HepG2 (cell line): ENCODE results near the gene FOXR1. TPM values are rescaled to one million over a fixed set of nuclear protein-coding genes. Genes with fewer than 3 reads are reported as not detected.

Experiments
- AGO1 ChIP-seq: fragments of 200-400 bp; formaldehyde crosslinking; IDR thresholded peaks from 2 replicates; pipeline ENCODE4 v1.6.1; 2017; ENCODE audit warnings: mild to moderate bottlenecking, low read depth, low read length, moderate library complexity; ENCODE audit not compliant: poor library complexity, severe bottlenecking
- CBX2 ChIP-seq, 2 experiments: fragments of 200-600 bp in 1 of 2; sonication (generic); formaldehyde crosslinking in 1 of 2; IDR thresholded peaks; 2 replicates each; pipeline versions ENCODE4 v1.7.0 to v1.8.1; 2018 to 2022; ENCODE audit warnings: low read depth in 2 of 2, low read length in 1 of 2, mild to moderate bottlenecking in 1 of 2, missing genetic modification reagents in 1 of 2
- CCDC6 ChIP-seq: sonication (generic); formaldehyde crosslinking; IDR thresholded peaks from 2 replicates; pipeline ENCODE4 v1.8.1; 2022; ENCODE audit warnings: mild to moderate bottlenecking, missing genetic modification reagents, moderate library complexity
- CEBPG ChIP-seq: IDR thresholded peaks from 2 replicates; pipeline ENCODE4 v1.6.1; 2016
- CREB1 ChIP-seq, 2 experiments: fragments of 450-650 bp in 1 of 2; IDR thresholded peaks; 2 replicates each; pipeline ENCODE4 v1.6.1; 2016 to 2017; ENCODE audit warnings: control low read depth in 1 of 2, mild to moderate bottlenecking in 1 of 2, missing compliant biosample characterization in 1 of 2, missing genetic modification characterization in 1 of 2
- HNRNPUL1 ChIP-seq: fragments of 200-400 bp; formaldehyde crosslinking; IDR thresholded peaks from 2 replicates; pipeline ENCODE4 v1.6.1; 2017; ENCODE audit warnings: low read depth, mild to moderate bottlenecking, low read length, moderate library complexity
- HOXA9 ChIP-seq: sonication (generic); formaldehyde crosslinking; IDR thresholded peaks from 2 replicates; pipeline ENCODE4 v1.8.1; 2022; ENCODE audit warnings: missing genetic modification reagents, mild to moderate bottlenecking, moderate library complexity, borderline replicate concordance
- MAZ ChIP-seq, 2 experiments: sonication (generic) in 1 of 2; formaldehyde crosslinking in 1 of 2; IDR thresholded peaks; 2 replicates each; pipeline versions ENCODE4 v1.5.0 to v1.6.1; 2012 to 2020; ENCODE audit warnings: low read depth in 2 of 2, mild to moderate bottlenecking in 2 of 2, borderline replicate concordance in 1 of 2, improper control_type of control experiment in 1 of 2, low read length in 1 of 2, missing genetic modification reagents in 1 of 2, moderate library complexity in 1 of 2
- MZF1 ChIP-seq: sonication (generic); formaldehyde crosslinking; IDR thresholded peaks from 2 replicates; pipeline ENCODE4 v1.8.1; 2023; ENCODE audit warnings: mild to moderate bottlenecking, missing genetic modification reagents, borderline replicate concordance
- REST ChIP-seq, 2 experiments: IDR thresholded peaks; 2 replicates each; pipeline ENCODE4 v1.6.1; 2011 to 2012; ENCODE audit warnings: low read length in 2 of 2, borderline replicate concordance in 1 of 2, low read depth in 1 of 2, mild to moderate bottlenecking in 1 of 2, moderate library complexity in 1 of 2
- SIN3B ChIP-seq: fragments of 150-350 bp; IDR thresholded peaks from 2 replicates; pipeline ENCODE4 v1.6.1; 2014; ENCODE audit warnings: low read length
- TCF7L2 ChIP-seq: IDR thresholded peaks from 2 replicates; pipeline ENCODE4 v1.6.1; 2011; ENCODE audit warnings: mild to moderate bottlenecking, low read depth, low read length, moderate library complexity
- TRAFD1 ChIP-seq: sonication (generic); formaldehyde crosslinking; IDR thresholded peaks from 2 replicates; pipeline ENCODE4 v1.5.1; 2020; ENCODE audit warnings: missing genetic modification reagents, mild to moderate bottlenecking, borderline replicate concordance
- ZNF251 ChIP-seq: sonication (generic); formaldehyde crosslinking; IDR thresholded peaks from 2 replicates; pipeline ENCODE4 v1.9.0; 2021; ENCODE audit warnings: mild to moderate bottlenecking, missing genetic modification reagents
- ZNF354B ChIP-seq: sonication (generic); formaldehyde crosslinking; IDR thresholded peaks from 2 replicates; pipeline ENCODE4 v1.8.0; 2022; ENCODE audit warnings: mild to moderate bottlenecking, missing genetic modification reagents
- ZNF44 ChIP-seq: sonication (generic); formaldehyde crosslinking; IDR thresholded peaks from 2 replicates; pipeline ENCODE4 v1.5.1; 2020; ENCODE audit warnings: mild to moderate bottlenecking, missing genetic modification reagents
- ZNF703 ChIP-seq: sonication (generic); formaldehyde crosslinking; IDR thresholded peaks from 2 replicates; pipeline ENCODE4 v1.5.1; 2020; ENCODE audit warnings: missing genetic modification reagents, mild to moderate bottlenecking, moderate library complexity, borderline replicate concordance
- ZSCAN29 ChIP-seq: sonication (generic); formaldehyde crosslinking; conservative IDR thresholded peaks from 2 replicates; pipeline ENCODE4 v1.4.0; 2020; ENCODE audit warnings: mild to moderate bottlenecking, missing genetic modification reagents
- polyA plus RNA-seq, 8 experiments: library from polyadenylated mRNA; depleted of rRNA in 3 of 8; stranded (reverse) in 7 of 8; unstranded in 1 of 8; fragments of >200 nt; fragmentation: Illumina TruSeq in 4 of 8; extraction: Trizol in 4 of 8; gene quantifications; 2 replicates each; pipeline versions ENCODE4 v1.2.1 to v1.2.3, GENCODE V29; 2011 to 2016; ENCODE audit warnings: low read depth in 4 of 8, missing spikeins in 1 of 8, mixed read lengths in 1 of 8; ENCODE audit not compliant: insufficient read depth in 1 of 8
- total RNA-seq, 5 experiments: library from RNA; depleted of rRNA; stranded (reverse); fragments of >200 nt; fragmentation: Illumina TruSeq; extraction: Trizol; gene quantifications; 2 replicates each; pipeline ENCODE4 v1.2.3, GENCODE V29; 2016; ENCODE audit warnings: low read depth in 1 of 5
- TF ChIP-seq, protein P1 (sequence below): sonication (generic); formaldehyde crosslinking; IDR thresholded peaks from 2 replicates; pipeline ENCODE4 v1.8.0; 2022; ENCODE audit warnings: low read depth, missing genetic modification reagents
- TF ChIP-seq, protein P2 (sequence below): IDR thresholded peaks from 2 replicates; pipeline ENCODE4 v1.6.1; 2016

FOXR1 gene
- total and polyA plus RNA-seq, 2 of the 13 experiments (the other 11 are each of a cell fraction or from before 2014, with no cell fraction given) = not detected

DNA sequence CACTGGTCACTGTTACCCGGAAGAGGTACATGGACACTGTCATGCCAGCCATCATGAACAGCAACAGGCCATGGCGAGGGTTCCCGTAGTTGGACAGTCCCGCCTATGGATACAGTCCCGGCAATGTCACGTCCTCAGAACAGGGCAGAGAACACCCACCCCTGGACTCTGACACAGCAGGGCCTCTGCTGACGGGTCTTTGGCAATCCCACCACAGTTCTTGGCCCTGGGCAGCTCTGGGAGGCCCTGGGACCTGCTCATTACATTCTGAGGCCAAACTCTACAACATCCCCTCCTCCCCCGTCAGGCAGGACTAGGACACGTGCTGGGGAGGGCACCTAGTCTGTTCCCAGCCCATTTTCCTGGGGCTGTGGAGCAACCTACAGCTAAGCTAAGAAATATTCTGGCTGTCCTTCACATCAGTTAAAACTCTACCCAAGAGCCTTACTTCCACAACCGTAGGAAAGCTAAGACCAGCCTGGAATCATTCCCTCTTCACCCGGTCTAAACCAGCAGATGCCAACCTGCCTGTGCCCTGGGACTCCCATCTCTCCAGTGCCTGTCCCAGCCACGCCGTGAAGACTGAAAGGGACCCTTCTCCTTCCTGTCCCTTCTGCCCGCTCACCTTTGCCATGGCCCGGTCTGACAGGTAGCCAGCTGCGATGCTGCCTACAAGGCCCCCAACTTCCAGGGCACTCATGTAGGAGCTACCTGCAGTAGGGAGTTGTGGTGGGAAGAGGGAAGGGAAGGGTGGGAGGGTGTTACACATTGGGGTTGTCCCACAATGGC lies 54.6 kb downstream of the FOXR1 start (continued):
- TF ChIP-seq CREB1 (IDR thresholded peaks at IDR 0.05) (no peak), CREB1 (CRISPR knock-in tag; IDR thresholded peaks at IDR 0.05) (no peak), AGO1 (no peak), CEBPG (CRISPR knock-in tag) (peak; percentile 37), HOXA9 (CRISPR knock-in tag) (no peak), REST (IDR thresholded peaks at IDR 0.05; ENCODE audit: borderline replicate concordance in 1 of 2, low read depth in 1 of 2, low read length in 2 of 2) (no peak), ZNF354B (no peak), ZSCAN29 (no peak), ZNF703 (CRISPR knock-in tag) (no peak), CBX2 (IDR thresholded peaks at IDR 0.05; ENCODE audit: low read depth, low read length) (no peak), CBX2 (CRISPR knock-in tag; IDR thresholded peaks at IDR 0.05; ENCODE audit: low read depth) (no peak), ZNF251 (CRISPR knock-in tag) (peak; percentile 53; the same call in 1 of the 2 replicates), TRAFD1 (CRISPR knock-in tag) (no peak), HNRNPUL1 (no peak), MAZ (IDR thresholded peaks at IDR 0.05; ENCODE audit: borderline replicate concordance, low read depth, low read length) (no peak), MAZ (CRISPR knock-in tag; IDR thresholded peaks at IDR 0.05; ENCODE audit: low read depth) (no peak), ZNF44 (CRISPR knock-in tag) (no peak), SIN3B (no peak), MZF1 (CRISPR knock-in tag) (no peak), CCDC6 (CRISPR knock-in tag) (no peak), TCF7L2 (no peak)
- TF ChIP-seq, protein P1, sequence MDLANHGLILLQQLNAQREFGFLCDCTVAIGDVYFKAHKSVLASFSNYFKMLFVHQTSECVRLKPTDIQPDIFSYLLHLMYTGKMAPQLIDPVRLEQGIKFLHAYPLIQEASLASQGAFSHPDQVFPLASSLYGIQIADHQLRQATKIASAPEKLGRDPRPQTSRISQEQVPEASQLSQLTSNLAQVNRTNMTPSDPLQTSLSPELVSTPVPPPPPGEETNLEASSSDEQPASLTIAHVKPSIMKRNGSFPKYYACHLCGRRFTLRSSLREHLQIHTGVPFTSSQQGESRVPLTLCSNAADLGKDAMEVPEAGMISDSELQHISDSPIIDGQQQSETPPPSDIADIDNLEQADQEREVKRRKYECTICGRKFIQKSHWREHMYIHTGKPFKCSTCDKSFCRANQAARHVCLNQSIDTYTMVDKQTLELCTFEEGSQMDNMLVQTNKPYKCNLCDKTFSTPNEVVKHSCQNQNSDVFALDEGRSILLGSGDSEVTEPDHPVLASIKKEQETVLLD = no peak
- TF ChIP-seq, protein P2, sequence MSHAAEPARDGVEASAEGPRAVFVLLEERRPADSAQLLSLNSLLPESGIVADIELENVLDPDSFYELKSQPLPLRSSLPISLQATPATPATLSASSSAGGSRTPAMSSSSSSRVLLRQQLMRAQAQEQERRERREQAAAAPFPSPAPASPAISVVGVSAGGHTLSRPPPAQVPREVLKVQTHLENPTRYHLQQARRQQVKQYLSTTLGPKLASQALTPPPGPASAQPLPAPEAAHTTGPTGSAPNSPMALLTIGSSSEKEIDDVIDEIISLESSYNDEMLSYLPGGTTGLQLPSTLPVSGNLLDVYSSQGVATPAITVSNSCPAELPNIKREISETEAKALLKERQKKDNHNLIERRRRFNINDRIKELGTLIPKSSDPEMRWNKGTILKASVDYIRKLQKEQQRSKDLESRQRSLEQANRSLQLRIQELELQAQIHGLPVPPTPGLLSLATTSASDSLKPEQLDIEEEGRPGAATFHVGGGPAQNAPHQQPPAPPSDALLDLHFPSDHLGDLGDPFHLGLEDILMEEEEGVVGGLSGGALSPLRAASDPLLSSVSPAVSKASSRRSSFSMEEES (CRISPR knock-in tag) = no peak
